Jurkat, Clone E6-1 (cell line): ENCODE results near the gene EPYC.

ENCODE experiments used
- DNase-seq: peaks from one replicate; pipeline ENCODE4 v3.0.0-alpha.2; 2011; ENCODE audit warnings: low read depth, low spot score
- H3K4me3 ChIP-seq: 2 replicates; pipeline ENCODE4 v1.5.1; 2011; ENCODE audit warnings: mild to moderate bottlenecking, low read length, control low read depth, moderate library complexity

EPYC gene

GRCh38 chr12:90964616-90965015 lies 40.2 kb downstream of the EPYC start:
- no peak for DNase-seq
- no peak overlapping the region for H3K4me3 ChIP-seq

- no peak for DNase-seq
- no peak overlapping the region for H3K4me3 ChIP-seq
These were observed 40.8 kb downstream of the EPYC start for GRCh38 chr12:90963946-90964345.

DNA sequence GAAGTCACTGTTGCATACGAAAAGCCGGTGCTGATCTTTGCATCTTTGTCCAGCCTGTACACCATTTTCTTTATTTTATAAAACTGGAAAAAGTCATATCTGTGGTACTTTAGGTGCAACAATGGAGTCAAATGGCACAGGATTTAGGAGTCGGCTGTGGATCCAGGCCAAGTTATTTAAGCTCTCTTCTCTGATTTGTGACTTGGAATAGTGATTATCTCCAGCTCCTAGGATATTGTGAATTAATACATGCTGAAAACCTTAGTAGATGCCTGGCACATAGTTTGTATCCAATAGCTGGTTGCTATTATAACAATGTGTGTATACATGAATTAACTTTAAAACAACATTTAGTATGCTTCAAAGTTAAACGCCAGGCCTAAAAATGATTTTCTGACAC lies 43.6 kb downstream of the EPYC start:
- H3K4me3 ChIP-seq: no peak overlapping the region
- no peak for DNase-seq

GRCh38 chr12:90959538-90960139 lies 45.1 kb downstream of the EPYC start:
- no peak overlapping the region for H3K4me3 ChIP-seq
- DNase-seq: peak; percentile 32

GRCh38 chr12:90959032-90959431 lies 45.7 kb downstream of the EPYC start:
- H3K4me3 ChIP-seq: no peak overlapping the region
- no peak for DNase-seq

DNA sequence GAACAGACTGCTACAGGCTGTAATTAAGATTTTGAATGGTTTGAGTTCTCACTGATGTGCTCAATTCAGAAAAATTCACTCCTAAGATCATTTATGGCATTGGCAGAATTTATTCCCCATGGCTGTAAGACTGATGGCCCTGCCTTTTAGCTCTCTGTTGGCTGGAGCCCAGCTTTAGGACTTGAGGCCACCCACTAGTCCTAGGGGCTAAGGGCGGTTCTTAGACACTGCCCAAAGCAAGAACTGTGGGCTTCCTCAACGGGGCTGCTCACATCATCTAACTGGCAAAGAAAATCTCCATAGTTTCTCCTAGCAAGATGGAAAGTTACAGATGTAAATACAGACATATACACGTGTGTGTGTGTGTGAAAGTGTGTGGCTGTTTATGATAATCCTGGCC lies 46.4 kb downstream of the EPYC start:
- DNase-seq: no peak
- H3K4me3 ChIP-seq: no peak overlapping the region

GRCh38 chr12:90954921-90955320 lies 49.9 kb downstream of the EPYC start, which contains the start of gene CCER1:
TSS of gene CCER1 (minus strand) at chr12:90955176. CDS start at chr12:90954742, 434 bp downstream.
- DNase-seq: no peak
- no peak within 1 kb of the TSS for H3K4me3 ChIP-seq

- no peak overlapping the region for H3K4me3 ChIP-seq
- DNase-seq: no peak
These were observed 50.3 kb downstream of the EPYC start for GRCh38 chr12:90954428-90954827.

DNA sequence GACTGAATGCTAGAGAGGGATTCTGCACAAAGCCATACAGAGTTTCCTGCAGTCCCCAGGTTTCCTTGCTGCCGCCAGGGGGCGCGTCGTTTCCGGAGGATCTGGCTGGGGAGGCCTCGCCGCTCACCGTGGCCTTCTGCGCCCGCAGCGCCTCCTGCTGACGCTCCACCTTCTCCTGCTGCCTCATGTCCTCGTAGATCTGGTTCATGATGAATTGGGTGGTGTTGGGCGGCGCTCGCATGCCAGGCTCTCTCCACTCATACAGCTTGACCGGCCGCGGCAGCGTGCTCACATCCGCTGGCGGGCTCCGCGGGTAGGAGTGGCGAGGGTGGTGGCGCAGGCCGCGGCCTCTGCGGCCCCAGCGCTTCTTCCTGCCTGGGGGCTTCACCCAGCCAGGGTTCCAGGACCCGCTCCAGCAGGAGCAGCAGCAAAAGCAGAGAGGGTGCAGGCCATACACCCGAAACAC lies 50.8 kb downstream of the EPYC start:
- peak; percentile 70 for DNase-seq
- H3K4me3 ChIP-seq: no peak overlapping the region

DNA sequence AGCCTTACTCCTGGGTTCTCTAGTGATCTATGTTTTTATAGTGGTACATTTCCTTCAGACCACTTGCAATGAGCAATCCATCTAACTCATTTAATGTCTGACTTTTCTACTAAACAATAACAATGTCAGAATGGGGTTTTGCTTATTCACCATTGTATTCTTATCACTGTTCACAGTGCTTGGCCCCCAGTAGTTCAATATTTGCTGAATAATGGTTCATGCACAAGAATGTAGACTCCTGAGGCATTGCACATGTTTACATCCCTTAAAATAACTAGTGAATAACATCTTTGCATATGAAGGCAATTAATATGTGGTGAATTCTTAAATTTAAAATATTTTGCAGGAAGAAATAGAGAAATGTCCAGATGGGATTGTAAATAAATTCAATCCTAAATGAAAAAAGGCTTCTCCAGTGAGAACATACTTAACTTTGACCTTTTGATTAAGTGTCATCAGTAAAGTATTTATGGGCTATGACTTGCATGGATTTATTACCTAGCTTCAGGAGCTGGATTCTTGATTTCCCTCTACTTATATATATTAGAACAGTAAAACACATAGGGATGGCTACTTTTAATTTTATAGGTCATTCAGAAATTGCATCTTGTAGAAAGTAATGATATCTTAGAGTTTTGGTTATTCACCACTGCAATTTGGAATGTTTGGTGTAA lies 53.2 kb downstream of the EPYC start:
- no peak overlapping the region for H3K4me3 ChIP-seq
- DNase-seq: no peak

- no peak overlapping the region for H3K4me3 ChIP-seq
- DNase-seq: no peak
These were observed 56.9 kb downstream of the EPYC start for GRCh38 chr12:90947869-90948268.

DNA sequence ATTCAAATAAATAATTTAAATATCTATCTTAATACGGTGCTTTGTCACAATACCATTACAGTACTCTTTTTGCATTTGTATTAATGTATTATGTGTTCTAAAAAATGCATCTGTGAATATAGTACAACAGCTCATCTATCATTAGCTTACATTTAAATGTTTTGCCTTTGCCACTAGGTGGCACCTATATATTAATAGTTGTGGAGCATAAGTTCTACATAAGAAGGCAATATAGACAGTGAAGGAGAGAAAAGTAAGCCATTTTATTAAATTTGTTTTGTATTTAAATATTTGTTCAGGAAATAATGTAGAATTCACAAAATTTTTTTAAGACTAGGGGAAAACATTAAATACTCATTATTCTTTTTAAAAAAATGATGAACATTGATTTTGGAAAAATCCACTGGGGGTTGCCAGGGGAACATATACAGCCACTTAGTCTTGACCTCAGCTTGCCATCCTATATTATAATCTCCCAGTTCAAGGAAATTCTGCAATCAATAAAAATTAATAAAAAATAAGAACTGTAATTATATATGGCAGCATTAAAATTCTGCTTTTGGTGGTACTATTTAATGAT lies 59.6 kb downstream of the EPYC start:
- H3K4me3 ChIP-seq: no peak overlapping the region
- peak; percentile 28 for DNase-seq

- DNase-seq: no peak
- H3K4me3 ChIP-seq: no peak overlapping the region
These were observed 61.5 kb downstream of the EPYC start for GRCh38 chr12:90943255-90943654.

- H3K4me3 ChIP-seq: no peak overlapping the region
- peak; percentile 51 for DNase-seq
These were observed 63.8 kb downstream of the EPYC start for GRCh38 chr12:90940872-90941499.

DNA sequence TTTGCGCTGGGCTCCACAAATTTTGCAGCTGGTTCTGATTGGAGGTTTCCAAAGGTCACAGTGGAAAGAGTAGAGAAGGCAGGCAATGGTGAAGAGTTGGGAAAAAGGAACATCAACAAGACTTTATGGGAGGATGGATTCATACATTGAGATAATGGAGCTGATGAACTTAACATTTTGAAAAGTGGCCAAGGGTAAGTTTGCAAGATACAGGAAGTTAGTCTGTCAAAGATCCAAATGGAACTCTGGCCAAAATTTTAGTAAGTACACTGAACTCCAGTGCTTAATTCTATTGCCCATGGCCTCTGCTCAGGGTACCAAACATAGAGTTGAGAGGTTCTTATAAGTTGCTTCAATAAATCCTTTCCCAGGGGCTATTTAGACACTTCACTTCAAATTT lies 65.4 kb downstream of the EPYC start:
- H3K4me3 ChIP-seq: no peak overlapping the region
- DNase-seq: no peak

DNA sequence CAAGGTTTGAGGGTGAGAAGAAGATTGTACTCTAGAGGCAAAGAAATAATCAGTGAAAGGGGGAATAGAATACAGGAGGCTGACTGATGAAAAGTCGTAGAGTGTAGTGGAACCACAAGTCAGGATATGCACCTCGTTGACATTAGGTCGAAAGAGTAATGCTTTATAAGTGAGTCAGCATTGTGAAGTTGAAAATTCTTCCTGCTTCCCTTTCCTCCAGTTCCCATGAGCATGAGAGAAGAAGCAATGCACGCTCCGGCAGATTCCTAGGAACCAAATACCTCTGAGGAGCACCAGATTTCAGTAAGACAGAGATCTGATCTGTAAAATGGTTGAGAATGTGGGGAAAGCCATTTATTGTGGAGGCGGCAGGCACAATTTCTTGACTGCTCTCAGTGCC lies 66.3 kb downstream of the EPYC start:
- no peak overlapping the region for H3K4me3 ChIP-seq
- no peak for DNase-seq

GRCh38 chr12:90937651-90938050 lies 67.1 kb downstream of the EPYC start:
- no peak for DNase-seq
- no peak overlapping the region for H3K4me3 ChIP-seq

DNA sequence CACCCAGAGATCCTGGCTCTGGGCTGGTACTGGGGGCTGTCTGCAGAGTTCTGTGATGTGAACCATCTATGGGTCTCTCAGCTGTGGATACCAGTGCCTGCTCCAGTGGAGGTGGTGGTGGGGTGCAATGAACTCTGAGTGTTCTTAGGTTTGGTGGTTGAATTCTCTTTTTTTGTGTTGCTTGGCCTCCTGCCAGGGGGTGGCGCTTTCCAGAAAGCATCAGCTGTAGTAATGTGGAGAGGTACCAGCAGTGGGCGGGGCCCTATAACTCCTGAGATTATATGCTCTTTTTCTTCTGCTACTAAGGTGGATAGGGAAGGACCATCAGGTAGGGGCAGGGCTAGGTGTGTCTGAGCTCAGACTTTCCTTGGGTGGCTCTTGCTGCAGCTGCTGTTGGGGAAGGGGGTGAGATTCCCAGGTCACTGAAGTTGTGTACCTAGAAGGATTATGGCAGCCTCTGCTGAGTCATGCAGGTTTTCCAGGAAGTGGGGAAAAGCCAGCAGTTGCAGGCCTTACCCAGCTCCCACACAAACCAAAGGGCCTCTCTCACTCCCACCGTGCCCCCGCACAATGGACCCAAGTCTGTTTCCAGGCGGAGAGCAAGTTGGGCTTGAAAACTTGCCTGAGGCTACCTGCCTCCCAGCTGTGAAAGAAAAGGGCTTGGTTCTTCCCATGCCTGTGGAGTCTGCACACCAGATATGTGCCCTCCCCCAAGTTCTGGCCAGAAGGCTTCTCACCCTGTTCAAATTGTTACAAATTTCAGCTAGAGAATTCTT lies 68.4 kb downstream of the EPYC start:
- H3K4me3 ChIP-seq: no peak overlapping the region
- DNase-seq: peak; percentile 6

GRCh38 chr12:90925562-90925961 lies 79.2 kb downstream of the EPYC start:
- H3K4me3 ChIP-seq: no peak overlapping the region

More at GRCh38 chr12:90925562-90925961, 79.2 kb downstream of the EPYC start:
- DNase-seq: no peak
